Activated CD4-positive, CD25-positive, alpha-beta regulatory T cell (primary cell): ENCODE results near the gene AKR1C3.
"Not testable (repeated sequence)": the region's sequence is repeated elsewhere in the genome, so short reads cannot be mapped to it uniquely, and the experiment has no call there.

ENCODE experiments used
- DNase-seq, 4 experiments: peaks; one replicate each; lab custom pipeline; 2025; lab: John Stamatoyannopoulos, UW

AKR1C3 gene

DNA sequence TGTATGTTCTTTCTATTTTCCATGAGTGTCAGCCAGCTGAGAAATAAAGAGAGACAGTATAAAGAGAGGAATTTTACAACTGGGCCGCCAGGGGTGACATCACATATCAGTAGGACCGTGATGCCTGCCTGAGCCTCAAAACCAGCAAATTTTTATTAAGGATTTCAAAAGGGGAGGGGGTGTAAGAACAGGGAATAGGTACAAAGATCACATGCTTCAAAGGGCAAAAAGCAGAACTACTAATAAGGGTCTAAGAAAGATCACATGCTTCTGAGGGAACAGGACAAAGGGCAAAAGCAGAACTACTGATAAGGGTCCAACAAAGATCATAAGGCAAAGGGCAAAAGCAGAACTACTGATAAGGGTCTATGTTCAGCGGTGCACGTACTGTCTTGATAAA lies 43.5 kb downstream of the AKR1C3 start:
- DNase-seq: not testable (repeated sequence)

DNA sequence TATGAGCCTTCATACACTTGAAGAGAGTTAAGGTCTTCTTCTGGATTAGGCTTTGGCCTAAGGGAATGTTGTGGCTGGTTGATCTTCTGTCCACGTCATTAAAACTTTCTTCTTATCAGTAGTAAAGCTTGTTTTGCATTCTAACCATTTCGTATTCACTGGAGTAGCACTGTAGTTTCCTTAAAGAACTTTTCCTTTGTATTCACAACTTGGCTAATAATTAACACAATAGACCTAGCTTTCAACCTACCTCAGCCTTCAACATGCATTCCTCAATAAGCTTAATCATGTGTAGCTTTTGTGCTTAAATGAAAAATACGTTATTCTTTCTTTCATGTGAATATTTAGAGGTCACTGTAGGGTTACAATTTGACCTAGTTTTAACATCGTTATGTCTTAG lies 48.0 kb downstream of the AKR1C3 start:
- DNase-seq: no peak

GRCh38 chr10:5143137-5143536 lies 48.9 kb downstream of the AKR1C3 start:
- DNase-seq: no peak

- DNase-seq: no peak
Observed at GRCh38 chr10:5146920-5147254, 52.7 kb downstream of the AKR1C3 start.

DNA sequence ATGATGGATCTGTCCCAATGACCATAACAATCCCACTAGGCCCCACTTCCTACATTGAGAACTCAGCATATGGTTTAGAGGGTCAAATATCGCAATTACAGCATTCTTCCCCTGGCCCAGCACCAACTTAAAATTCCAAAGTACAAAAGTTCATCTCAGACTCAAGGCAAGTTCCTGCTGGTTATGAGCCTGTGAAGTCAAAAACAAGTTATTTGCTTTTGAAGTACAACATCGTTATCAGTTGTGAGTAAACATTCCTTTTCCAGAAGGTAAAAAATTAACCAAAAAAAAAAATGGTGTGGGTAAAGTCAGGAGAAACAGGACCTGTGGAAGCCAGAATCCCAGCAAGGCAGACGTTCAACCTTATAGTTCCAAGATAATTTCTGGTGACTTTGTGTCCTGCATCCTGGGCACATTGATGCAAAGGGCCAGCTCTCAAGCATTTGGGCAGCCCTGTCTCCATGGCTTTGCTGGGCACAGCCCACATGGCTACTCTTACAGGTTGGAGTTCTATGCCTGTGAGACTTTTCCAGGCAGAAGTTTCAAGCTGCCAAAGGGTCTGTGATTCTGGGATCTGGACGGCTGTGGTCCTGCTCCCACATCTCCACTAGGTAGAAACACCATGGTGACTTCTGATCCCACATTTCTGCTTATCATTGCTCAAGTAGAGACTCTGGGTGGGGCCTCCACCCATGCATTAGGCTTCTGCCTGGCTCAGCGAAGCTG lies 53.2 kb downstream of the AKR1C3 start:
- no peak for DNase-seq

DNA sequence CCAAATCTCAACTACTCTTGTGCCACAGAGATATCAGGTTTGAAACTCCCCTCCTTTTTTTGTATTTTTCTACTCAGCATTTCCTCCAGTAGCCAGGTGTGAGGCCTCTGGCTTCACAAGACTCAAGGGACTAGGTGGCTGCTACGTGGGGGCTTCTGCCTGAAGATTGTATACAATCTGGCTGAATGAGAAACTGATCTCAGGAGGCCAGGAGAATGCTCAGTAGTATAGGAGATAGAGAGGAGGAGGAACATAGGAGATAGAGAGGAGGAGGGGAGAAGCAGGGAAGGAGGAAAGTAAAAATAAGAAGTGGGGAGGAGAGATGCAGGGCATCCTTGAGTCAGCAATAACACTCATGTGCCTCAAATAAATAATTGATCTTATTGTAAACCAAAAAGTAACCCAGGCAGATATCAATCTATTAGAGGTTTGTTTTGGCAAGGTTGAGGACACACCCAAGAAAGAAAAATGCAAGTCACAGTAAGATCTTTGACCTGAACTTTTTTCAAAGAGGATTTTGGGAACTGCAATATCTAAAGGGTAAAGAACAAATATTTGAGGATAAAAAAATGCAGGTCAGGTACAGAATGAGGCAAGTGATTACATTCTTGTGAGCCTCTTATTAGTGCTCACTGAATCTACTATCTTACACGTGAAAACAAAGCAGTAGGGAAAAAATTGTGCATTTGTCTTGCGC lies 53.9 kb downstream of the AKR1C3 start:
- DNase-seq: no peak

GRCh38 chr10:5148678-5149032 lies 54.4 kb downstream of the AKR1C3 start:
- DNase-seq: no peak

GRCh38 chr10:5151076-5151475 lies 56.9 kb downstream of the AKR1C3 start:
- no peak for DNase-seq

- DNase-seq: no peak
Observed at GRCh38 chr10:5155951-5156350, 61.7 kb downstream of the AKR1C3 start.
